H9 (cell line): ENCODE data around the gene KIAA0825. TPM values are rescaled to one million over a fixed set of nuclear protein-coding genes. Genes with fewer than 3 reads are reported as not detected.

Source experiments
- DNase-seq: peaks from one replicate; pipeline ENCODE4 v3.0.0-alpha.2; 2017
- H2AFZ ChIP-seq: one replicate; pipeline ENCODE4 v1.6.1; 2013; ENCODE audit warnings: mild to moderate bottlenecking, low read length, control low read depth, moderate library complexity
- H2AK5ac ChIP-seq: 2 replicates; pipeline ENCODE4 v1.6.1; 2013; ENCODE audit warnings: low read length, control low read depth, mixed read lengths; ENCODE audit not compliant: insufficient read length
- H2BK120ac ChIP-seq: one replicate; pipeline ENCODE4 v1.6.1; 2013; ENCODE audit warnings: low read depth, mild to moderate bottlenecking, low read length, control low read depth, inconsistent platforms; ENCODE audit not compliant: poor library complexity, severe bottlenecking
- H2BK12ac ChIP-seq: 2 replicates; pipeline ENCODE4 v1.6.1; 2013; ENCODE audit warnings: low read length, control low read depth, mixed read lengths, low read depth; ENCODE audit not compliant: insufficient read length
- H2BK15ac ChIP-seq: 2 replicates; pipeline ENCODE4 v1.6.1; 2013; ENCODE audit warnings: low read depth, low read length, control low read depth
- H2BK20ac ChIP-seq: one replicate; pipeline ENCODE4 v1.6.1; 2013; ENCODE audit warnings: low read depth, mild to moderate bottlenecking, low read length, control low read depth, inconsistent platforms; ENCODE audit not compliant: poor library complexity, severe bottlenecking
- H2BK5ac ChIP-seq: 2 replicates; pipeline ENCODE4 v1.6.1; 2013; ENCODE audit warnings: low read length, control low read depth, mixed read lengths; ENCODE audit not compliant: insufficient read length
- H3K14ac ChIP-seq: 2 replicates; pipeline ENCODE4 v1.6.1; 2013; ENCODE audit warnings: low read length, control low read depth; ENCODE audit not compliant: insufficient read depth
- H3K18ac ChIP-seq: 2 replicates; pipeline ENCODE4 v1.6.1; 2013; ENCODE audit warnings: low read depth, mild to moderate bottlenecking, mixed read lengths, low read length, control low read depth; ENCODE audit not compliant: insufficient read length
- H3K23ac ChIP-seq: 2 replicates; pipeline ENCODE4 v1.6.1; 2013; ENCODE audit warnings: low read length, control low read depth, mixed read lengths, low read depth; ENCODE audit not compliant: insufficient read length
- H3K23me2 ChIP-seq: 2 replicates; pipeline ENCODE4 v1.6.1; 2013; ENCODE audit warnings: low read depth, mild to moderate bottlenecking, mixed read lengths, low read length, control low read depth; ENCODE audit not compliant: insufficient read length, poor library complexity, severe bottlenecking
- H3K27ac ChIP-seq: 2 replicates; pipeline ENCODE4 v1.5.1; 2013; ENCODE audit warnings: low read length, control low read depth, mixed read lengths, low read depth; ENCODE audit not compliant: insufficient read length
- H3K27me3 ChIP-seq: 2 replicates; pipeline ENCODE4 v1.6.1; 2013; ENCODE audit warnings: low read length, control low read depth, inconsistent platforms; ENCODE audit not compliant: insufficient read depth
- H3K4ac ChIP-seq: 2 replicates; pipeline ENCODE4 v1.6.1; 2013; ENCODE audit warnings: low read depth, mild to moderate bottlenecking, control low read depth, inconsistent platforms, low read length, moderate library complexity
- H3K4me1 ChIP-seq: 2 replicates; pipeline ENCODE4 v1.6.1; 2013; ENCODE audit warnings: low read length, control low read depth, inconsistent platforms; ENCODE audit not compliant: insufficient read depth
- H3K4me2 ChIP-seq: 2 replicates; pipeline ENCODE4 v1.6.1; 2013; ENCODE audit warnings: low read length, control low read depth, mixed read lengths; ENCODE audit not compliant: insufficient read length, insufficient read depth
- H3K56ac ChIP-seq: 2 replicates; pipeline ENCODE4 v1.6.1; 2013; ENCODE audit warnings: low read depth, mild to moderate bottlenecking, mixed read lengths, low read length, control low read depth; ENCODE audit not compliant: insufficient read length
- H3K79me1 ChIP-seq: 2 replicates; pipeline ENCODE4 v1.6.1; 2013; ENCODE audit warnings: low read depth, mild to moderate bottlenecking, moderate library complexity, low read length, control low read depth, inconsistent platforms; ENCODE audit not compliant: insufficient read depth, poor library complexity, severe bottlenecking
- H3K79me2 ChIP-seq: 2 replicates; pipeline ENCODE4 v1.6.1; 2013; ENCODE audit warnings: low read length, control low read depth, inconsistent platforms; ENCODE audit not compliant: insufficient read depth
- H3K9ac ChIP-seq: 2 replicates; pipeline ENCODE4 v1.6.1; 2013; ENCODE audit warnings: low read length, control low read depth, mixed read lengths; ENCODE audit not compliant: insufficient read length; ENCODE audit errors: extremely low read depth
- H3K9me3 ChIP-seq: one replicate; pipeline ENCODE4 v1.6.1; 2013; ENCODE audit warnings: low read depth, low read length, inconsistent platforms; ENCODE audit not compliant: control insufficient read depth
- H3T11ph ChIP-seq: one replicate; pipeline ENCODE4 v1.6.1; 2013; ENCODE audit warnings: mild to moderate bottlenecking, low read length, control low read depth, inconsistent platforms
- H4K20me1 ChIP-seq: one replicate; pipeline ENCODE4 v1.6.1; 2013; ENCODE audit not compliant: control insufficient read depth, insufficient read length, insufficient read depth
- H4K5ac ChIP-seq: 2 replicates; pipeline ENCODE4 v1.6.1; 2013; ENCODE audit warnings: low read depth, mild to moderate bottlenecking, mixed read lengths, low read length, control low read depth; ENCODE audit not compliant: insufficient read length
- H4K8ac ChIP-seq: replicated peaks from 2 replicates; pipeline ENCODE4 v1.6.1; 2013; ENCODE audit warnings: low read length, control low read depth, mixed read lengths, low read depth; ENCODE audit not compliant: insufficient read length
- H4K91ac ChIP-seq: 2 replicates; pipeline ENCODE4 v1.6.1; 2013; ENCODE audit warnings: low read depth, mild to moderate bottlenecking, moderate library complexity, mixed read lengths, low read length, control low read depth; ENCODE audit not compliant: insufficient read length
- H3K27ac Mint-ChIP-seq, 3 experiments: 2 replicates in 2 of 3; 3 replicates in 1 of 3; pipeline ENCODE4 v1.8.0; 2020 to 2021; ENCODE audit warnings: mixed read lengths in 3 of 3, mild to moderate bottlenecking in 1 of 3, moderate library complexity in 1 of 3
- H3K27me3 Mint-ChIP-seq: 2 replicates; pipeline ENCODE4 v1.8.0; 2021; ENCODE audit warnings: low read depth, mild to moderate bottlenecking, moderate library complexity, mixed read lengths
- H3K36me3 Mint-ChIP-seq, 3 experiments: 2 replicates in 2 of 3; 3 replicates in 1 of 3; pipeline ENCODE4 v1.8.0; 2020 to 2021; ENCODE audit warnings: low read depth in 3 of 3, mixed read lengths in 3 of 3; ENCODE audit not compliant: insufficient read depth in 1 of 3
- H3K4me1 Mint-ChIP-seq, 2 experiments: 2 replicates each; pipeline ENCODE4 v1.8.0; 2020; ENCODE audit warnings: mixed read lengths in 2 of 2
- H3K4me3 Mint-ChIP-seq, 2 experiments: 2 replicates in 1 of 2; 3 replicates in 1 of 2; pipeline ENCODE4 v1.8.0; 2020 to 2021; ENCODE audit warnings: mild to moderate bottlenecking in 2 of 2, mixed read lengths in 2 of 2, moderate library complexity in 1 of 2
- H3K9me3 Mint-ChIP-seq, 2 experiments: 2 replicates in 1 of 2; 3 replicates in 1 of 2; pipeline ENCODE4 v1.8.0; 2020; ENCODE audit warnings: mild to moderate bottlenecking in 2 of 2, mixed read lengths in 2 of 2, moderate library complexity in 1 of 2
- total RNA-seq: library from RNA; stranded (reverse); gene quantifications from 2 replicates; pipeline ENCODE4 v1.2.1, GENCODE V29; 2021
- TF ChIP-seq, protein P1 (sequence below): fragments of 200-600 bp; sonication (generic); conservative IDR thresholded peaks from 3 replicates; pipeline ENCODE4 v1.8.0; 2021; ENCODE audit warnings: antibody characterized with exemption, mild to moderate bottlenecking

Gene KIAA0825
- total RNA-seq, 1 experiment from 2014 or later = 1.8 TPM

DNA sequence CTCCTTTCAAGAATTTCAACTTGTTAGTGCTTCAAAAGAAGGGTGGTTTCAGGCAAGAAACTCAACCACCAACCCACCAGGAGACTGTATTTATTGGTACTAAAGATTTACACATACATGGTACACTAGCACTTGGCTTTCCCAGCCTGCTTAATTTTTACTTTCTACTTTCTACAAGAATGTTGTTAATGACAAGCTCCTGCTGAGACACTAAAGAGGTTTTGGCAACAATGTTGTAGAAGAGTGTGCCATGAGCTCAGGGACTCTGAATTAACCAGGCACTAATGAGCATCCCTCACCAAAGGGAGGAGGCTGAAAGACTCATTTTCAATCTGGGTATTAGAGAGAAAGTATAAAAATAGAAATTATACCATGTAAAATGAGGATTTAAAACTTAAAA lies 195.0 kb downstream of the KIAA0825 start:
- Histone ChIP-seq H2BK15ac (no peak overlapping the region), H3K27me3 (no peaks in the 10 kb centered on the region)
- H3K9me3 Mint-ChIP-seq = peaks cover 3 to 5% of the 10 kb centered on the region in 2 experiments; a peak in 3 of 5 replicates

More for the DNA sequence above, 195.0 kb downstream of the KIAA0825 start:
- no peak overlapping the region for H4K5ac ChIP-seq
- no peak overlapping the region for H4K91ac ChIP-seq
- no peak overlapping the region for H3K4me3 Mint-ChIP-seq
- no peak for DNase-seq
- no peak overlapping the region for H2BK120ac ChIP-seq
- TF ChIP-seq, protein P1, sequence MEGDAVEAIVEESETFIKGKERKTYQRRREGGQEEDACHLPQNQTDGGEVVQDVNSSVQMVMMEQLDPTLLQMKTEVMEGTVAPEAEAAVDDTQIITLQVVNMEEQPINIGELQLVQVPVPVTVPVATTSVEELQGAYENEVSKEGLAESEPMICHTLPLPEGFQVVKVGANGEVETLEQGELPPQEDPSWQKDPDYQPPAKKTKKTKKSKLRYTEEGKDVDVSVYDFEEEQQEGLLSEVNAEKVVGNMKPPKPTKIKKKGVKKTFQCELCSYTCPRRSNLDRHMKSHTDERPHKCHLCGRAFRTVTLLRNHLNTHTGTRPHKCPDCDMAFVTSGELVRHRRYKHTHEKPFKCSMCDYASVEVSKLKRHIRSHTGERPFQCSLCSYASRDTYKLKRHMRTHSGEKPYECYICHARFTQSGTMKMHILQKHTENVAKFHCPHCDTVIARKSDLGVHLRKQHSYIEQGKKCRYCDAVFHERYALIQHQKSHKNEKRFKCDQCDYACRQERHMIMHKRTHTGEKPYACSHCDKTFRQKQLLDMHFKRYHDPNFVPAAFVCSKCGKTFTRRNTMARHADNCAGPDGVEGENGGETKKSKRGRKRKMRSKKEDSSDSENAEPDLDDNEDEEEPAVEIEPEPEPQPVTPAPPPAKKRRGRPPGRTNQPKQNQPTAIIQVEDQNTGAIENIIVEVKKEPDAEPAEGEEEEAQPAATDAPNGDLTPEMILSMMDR = no peak
- H2BK5ac ChIP-seq = no peak overlapping the region
- H2AK5ac ChIP-seq = no peak overlapping the region
- no peak overlapping the region for H3K27ac Mint-ChIP-seq
- H3K4me1 Mint-ChIP-seq = peaks cover 12 to 16% of the 10 kb centered on the region in 2 experiments
- no peak overlapping the region for H3K18ac ChIP-seq
- no peaks in the 10 kb centered on the region for H3K79me1 ChIP-seq
- H3K27ac ChIP-seq = no peak overlapping the region
- no peak overlapping the region for H3K23ac ChIP-seq
- no peaks in the 10 kb centered on the region for H3K79me2 ChIP-seq
- no peak overlapping the region for H3K14ac ChIP-seq
- H4K8ac ChIP-seq = no peak overlapping the region
- H3K23me2 ChIP-seq = no peaks in the 10 kb centered on the region
- H3K9me3 ChIP-seq = no peaks in the 10 kb centered on the region
- H3K27me3 Mint-ChIP-seq = no peaks in the 10 kb centered on the region
- no peak overlapping the region for H3K4ac ChIP-seq
- no peak overlapping the region for H3T11ph ChIP-seq
- H3K4me2 ChIP-seq = no peak overlapping the region
- H2BK12ac ChIP-seq = no peak overlapping the region
- peaks cover 0 to 2% (median 0%) of the 10 kb centered on the region in 3 experiments; a peak in 2 of 7 replicates for H3K36me3 Mint-ChIP-seq
- H2BK20ac ChIP-seq = no peak overlapping the region
- H3K9ac ChIP-seq = no peak overlapping the region
- no peaks in the 10 kb centered on the region for H4K20me1 ChIP-seq
- H3K56ac ChIP-seq = no peak overlapping the region
- no peaks in the 10 kb centered on the region; the same call in none of the 2 replicates for H3K4me1 ChIP-seq
- no peak overlapping the region for H2AFZ ChIP-seq
